Endometrial microvascular endothelial cells (primary cell): ENCODE measurements around the gene ALX1. TPM values are rescaled to one million over a fixed set of nuclear protein-coding genes. Genes with fewer than 3 reads are reported as not detected.

ENCODE experiments used
- in situ Hi-C: cut with HindIII; loops from 2 replicates; pipeline ENCODE4 v1.10.0; 2017; ENCODE audit warnings: low sequenced_read_pairs, low pct_unique_long_range_greater_than_20kb; ENCODE audit errors: inconsistent ontology term
- total RNA-seq: library from RNA; depleted of rRNA; stranded (reverse); fragments of >200 nt; gene quantifications from one replicate; pipeline ENCODE4 v1.2.3, GENCODE V29; 2015; ENCODE audit errors: inconsistent ontology term

Gene ALX1
- total RNA-seq: not detected

GRCh38 chr12:85280165-85280983 lies at the start of gene ALX1:
Gene ALX1 (plus strand): TSS chr12:85280220. CDS start chr12:85280262, 42 bp downstream.
- in situ Hi-C loops: no loop called here

DNA sequence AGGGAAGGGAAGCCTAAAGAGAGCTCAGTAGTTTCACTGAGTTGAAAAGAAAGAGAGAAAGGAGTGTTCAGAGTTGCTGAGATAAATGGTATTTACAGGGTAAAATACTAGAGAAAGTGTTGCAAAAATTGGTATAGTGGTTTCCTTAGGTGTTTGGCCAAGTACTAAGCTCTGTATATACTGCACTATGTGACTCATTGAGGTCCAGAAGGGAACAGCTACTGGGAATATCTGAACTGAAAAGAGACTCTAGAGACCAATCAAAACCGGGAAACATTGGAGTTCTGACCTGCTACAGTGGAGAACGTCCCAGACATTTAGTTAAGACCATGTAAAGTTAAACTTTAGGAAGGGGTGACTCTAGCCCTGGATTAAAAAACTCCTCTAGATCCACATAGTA lies 42.7 kb upstream of the ALX1 start:
- in situ Hi-C loops: no loop called here

DNA sequence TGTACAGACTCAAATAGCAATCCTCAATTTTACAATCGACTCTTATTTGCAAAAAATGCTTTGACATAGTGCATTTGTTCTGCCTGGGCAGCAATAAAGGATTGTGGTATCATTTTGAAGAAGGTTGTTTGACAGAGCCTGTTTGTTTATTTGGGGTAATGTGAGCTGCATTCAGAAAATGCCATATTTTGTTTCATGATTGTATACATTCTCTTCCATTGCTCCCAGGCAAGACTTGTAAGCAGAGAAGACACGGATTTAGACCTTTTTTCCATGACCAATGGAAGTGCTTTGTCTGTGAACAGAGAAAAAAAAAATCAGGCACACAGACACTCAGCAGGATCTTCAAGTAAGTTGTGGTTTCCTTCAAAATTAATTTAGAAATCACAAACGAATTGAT lies 35.5 kb upstream of the ALX1 start:
- in situ Hi-C loops: no loop called here

- in situ Hi-C loops: no loop called here
Measured at GRCh38 chr12:85253853-85254252, 26.2 kb upstream of the ALX1 start.

DNA sequence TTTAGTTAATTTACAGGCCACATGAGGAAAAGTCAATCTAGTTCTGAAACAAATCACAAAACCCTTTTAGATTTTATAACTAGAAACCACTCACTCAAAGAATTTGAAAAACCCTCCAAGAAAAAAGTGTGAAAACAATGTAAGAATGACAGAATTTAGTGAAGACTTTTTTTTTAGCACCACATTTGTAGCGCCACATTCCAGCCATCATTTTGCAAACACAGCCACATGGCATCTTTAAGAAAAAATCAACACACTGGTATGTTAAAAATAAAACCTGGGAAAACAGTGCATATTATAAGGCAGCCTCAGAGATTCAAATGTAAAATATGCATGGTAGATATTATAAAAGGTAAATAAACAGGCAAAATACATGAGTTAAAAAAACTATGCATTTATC lies 22.3 kb upstream of the ALX1 start:
- in situ Hi-C loops: no loop called here

DNA sequence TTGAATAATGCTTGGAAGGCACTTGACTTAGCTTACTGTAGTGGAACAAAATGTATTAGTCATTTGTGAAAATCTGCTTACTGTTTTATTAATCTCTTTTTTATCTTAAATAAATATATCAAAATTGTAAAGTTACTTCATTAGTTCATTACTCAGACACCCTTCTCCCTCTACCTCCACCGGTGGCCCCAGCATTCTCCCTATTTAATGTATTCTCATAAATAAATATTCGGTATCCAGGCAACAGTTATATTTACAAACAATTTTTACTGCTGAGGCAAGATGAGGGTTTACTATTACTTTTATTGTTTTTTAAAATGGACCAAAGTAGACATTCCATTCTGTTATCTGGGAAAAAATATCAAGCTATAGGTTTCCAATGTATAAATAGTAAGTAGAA lies 19.6 kb upstream of the ALX1 start:
- in situ Hi-C loops: no loop called here

DNA sequence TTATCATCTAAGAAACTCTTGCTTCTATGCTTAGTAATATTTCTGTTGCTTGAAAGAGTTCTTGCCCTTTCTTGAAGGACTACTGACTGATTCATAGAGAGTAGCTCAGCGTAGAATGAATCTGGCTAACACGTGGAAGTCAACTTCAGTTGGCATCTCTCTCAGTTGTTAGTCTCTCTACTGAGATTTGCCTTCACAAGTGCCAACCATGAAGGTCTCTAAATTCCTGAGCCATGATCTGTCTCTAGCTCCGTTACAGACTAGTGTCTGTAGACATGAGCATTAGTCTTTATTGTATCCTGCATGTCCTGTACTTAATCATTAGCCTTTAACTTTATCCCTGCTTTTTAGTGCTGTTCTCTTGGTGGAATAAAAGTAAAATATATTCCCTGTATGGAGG lies 19.1 kb upstream of the ALX1 start:
- in situ Hi-C loops: no loop called here

DNA sequence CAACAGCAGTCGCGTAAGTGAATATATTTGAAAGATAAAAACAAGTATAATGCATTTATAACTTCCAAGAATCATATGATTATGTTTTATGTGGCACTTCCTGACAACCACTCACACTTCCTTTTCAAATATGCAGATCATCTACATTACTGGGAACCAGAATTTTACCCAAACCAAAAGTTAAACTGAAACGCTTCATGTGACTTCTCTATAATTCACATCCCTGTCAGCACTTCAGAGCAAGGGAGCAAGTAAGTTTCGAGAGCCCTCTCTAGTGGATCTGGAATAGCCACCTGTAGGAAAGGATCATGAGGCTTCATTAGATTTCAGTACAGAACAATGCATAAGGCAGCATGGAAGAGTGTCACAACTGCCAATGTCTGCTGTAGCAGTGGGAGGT lies 13.7 kb upstream of the ALX1 start:
- in situ Hi-C loops: no loop called here

DNA sequence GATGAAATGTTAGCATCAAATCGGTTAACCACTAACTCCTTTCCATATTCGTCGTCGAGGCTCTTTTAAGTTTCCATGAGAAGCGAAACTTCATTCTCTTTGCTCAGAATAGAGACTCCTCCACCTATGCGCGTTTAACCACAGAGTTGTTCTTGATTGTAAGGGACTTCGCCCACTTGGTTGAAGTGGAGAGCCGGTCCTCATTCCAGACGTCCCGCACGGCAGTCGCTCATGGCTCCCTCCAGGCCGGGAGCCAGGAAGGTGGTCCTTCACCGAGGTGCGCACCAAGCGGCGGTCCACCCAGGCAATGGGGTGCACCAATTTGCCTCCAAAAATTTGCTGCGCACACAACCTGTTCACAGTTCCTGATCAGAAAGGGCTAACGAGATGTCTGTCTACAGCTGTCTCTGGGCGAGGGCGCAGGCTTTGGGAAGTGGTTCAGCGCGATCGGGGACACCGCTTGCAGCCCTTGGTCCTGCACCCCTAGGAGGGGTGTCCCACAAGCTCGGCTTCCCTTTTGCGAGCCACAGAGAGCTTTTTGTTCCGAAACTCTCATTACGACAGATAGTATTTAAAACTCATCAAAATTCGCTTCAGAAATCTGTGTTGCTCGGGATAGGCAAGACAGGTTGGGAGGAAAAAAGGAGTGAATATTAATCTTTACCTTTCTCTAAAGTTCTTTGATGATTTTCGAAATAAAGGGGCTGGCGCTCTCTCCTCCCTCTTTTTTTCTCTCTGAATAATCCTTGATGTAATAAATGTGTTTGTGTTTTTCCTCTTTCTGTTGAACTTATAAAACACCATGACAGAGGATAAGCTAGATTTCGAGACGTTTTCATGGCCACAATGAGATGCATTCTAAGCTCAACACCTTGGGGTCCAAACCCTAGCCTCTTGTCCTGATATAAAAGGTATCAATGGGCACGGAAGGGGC lies 6.4 kb upstream of the ALX1 start:
- in situ Hi-C loops: no loop called here

DNA sequence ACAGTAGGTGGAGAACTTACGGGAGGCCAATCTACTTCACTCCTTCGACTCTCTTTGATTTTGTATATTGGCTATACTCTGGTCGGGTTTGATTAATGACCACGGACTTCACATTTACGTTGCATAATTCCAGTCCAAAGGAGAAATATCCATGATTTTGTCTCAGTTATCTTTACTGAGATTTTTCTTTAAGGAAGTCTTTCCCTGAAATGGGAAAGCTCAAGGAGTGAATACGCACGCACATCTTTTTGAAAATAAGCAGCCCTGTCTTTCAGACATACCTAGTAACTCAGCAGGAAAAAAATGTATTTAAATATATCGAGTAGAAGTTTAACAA lies 5.7 kb upstream of the ALX1 start:
- in situ Hi-C loops: no loop called here

DNA sequence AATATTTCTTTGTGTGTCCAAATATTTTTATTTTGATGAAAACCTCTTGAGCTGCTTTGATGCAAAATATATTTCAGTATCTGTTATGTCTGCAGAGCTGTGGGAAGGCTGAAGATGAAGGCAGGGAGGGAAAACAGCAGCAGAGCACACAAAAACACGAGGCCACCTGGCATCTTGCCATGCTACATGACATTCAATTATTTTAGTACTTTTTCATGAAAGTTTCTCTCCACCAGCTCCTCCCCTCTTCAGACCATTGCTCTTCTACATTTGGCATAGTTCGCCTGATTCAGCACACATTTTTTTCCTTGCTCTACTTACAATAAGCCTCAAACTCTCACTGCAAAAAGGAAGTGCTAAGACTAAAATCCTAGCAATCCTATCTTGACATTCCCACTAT lies 4.6 kb upstream of the ALX1 start:
- in situ Hi-C loops: no loop called here

GRCh38 chr12:85277191-85277590 lies 2.8 kb upstream of the ALX1 start:
- in situ Hi-C loops: no loop called here

DNA sequence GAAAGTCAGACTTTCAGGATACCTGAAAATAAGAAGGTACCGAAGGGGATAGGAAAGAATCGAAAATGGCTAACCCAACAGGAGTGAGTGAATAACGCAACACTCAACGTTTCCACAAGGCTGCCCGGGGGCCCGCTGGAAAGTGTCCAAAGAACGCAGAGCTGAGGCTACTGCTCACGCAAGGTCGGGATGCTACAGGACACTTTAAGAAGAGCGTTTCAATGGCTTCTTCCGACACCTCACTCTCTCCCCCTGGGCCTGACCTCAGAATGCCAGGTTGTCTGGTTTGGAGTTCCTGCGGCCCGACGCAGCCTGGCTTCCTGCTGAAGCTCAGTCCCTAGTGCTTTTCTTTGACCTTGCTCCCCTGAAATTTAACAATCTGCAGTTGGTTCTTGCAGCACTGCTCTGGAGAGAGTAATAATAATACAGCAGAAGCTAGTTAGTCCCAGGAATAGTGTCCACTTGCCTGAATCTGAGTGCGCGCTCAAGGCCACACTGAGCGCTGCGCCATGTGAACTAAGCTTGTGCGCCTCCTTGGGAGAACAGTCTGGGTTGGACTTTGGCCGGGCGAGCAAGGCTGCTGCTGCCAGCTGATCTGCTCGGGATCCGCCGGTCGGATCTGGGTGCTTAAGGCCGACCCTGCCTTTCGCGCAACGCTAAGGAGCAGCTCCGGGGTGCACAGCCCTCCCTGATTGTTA lies 2.0 kb upstream of the ALX1 start:
- in situ Hi-C loops: no loop called here

DNA sequence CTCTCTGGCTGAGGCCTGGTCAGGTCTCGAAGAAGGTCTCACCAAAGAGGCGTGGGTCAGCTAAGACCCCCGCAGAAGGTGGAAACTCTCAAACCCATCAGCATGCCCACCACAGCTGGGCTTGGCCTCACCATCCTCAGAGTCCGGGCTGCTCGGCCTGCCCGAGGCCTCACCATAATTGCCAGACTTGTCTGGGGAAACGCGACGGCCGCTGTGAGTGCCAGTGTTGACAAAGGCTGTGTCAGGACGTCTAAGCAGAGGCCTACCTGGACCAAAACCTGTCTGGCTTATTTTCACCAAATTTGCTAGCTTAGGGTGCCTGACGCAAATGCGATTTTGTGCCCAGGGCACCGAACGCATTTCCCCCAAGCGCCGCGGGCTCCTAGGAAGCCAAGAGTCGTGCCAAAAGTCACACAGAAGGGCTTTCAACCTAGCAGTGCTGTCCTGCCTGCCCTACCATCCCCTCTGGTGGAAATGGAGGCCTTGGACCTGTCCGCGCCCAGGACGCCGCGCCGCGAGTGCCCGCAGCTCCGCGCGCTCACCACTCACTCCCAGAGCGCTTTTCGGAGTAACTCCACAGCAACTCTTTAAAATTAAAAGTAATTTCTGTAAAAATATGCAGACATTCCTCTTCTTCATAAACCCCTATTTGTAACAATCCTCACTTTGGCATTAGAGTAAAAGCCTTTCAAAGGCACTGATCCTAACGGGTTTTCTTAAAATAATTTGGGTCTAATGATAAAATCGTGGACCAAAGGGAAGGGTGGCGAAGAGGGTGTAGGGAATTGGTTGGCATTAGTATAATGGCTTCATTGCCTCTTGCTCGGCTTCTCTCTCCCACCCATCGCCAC lies 1.2 kb upstream of the ALX1 start:
- in situ Hi-C loops: no loop called here

- in situ Hi-C loops: no loop called here
Measured at GRCh38 chr12:85279449-85280164, 413 bp upstream of the ALX1 start.

GRCh38 chr12:85280984-85281630 lies 1.1 kb downstream of the ALX1 start:
- in situ Hi-C loops: no loop called here

- in situ Hi-C loops: no loop called here
Measured at GRCh38 chr12:85281636-85282312, 1.8 kb downstream of the ALX1 start.
